IMR-90 (cell line): ENCODE data around the gene SPDYE4.

Source experiments
- CHD1 ChIP-seq: IDR thresholded peaks from 2 replicates; pipeline ENCODE4 v1.6.1; 2012; ENCODE audit warnings: low read depth, low read length, improper control_type of control experiment
- CTCF ChIP-seq: conservative IDR thresholded peaks from 2 replicates; pipeline ENCODE4 v1.5.1; 2012; ENCODE audit warnings: mild to moderate bottlenecking, low read depth, low read length, improper control_type of control experiment
- FOS ChIP-seq: fragments of 150-350 bp; IDR thresholded peaks from 2 replicates; pipeline ENCODE4 v1.6.1; 2016; ENCODE audit warnings: low read depth, low read length
- MAFK ChIP-seq: IDR thresholded peaks from 2 replicates; pipeline ENCODE4 v1.6.1; 2012; ENCODE audit warnings: low read depth, low read length, improper control_type of control experiment

GRCh38 chr17:8793649-8794048 is 35.3 kb upstream of the SPDYE4 start:
- TF ChIP-seq FOS (no peak), CTCF (no peak), MAFK (no peak), CHD1 (no peak)
